Peyer's patch (tissue), 4 donors: ENCODE measurements around the gene TMPRSS13. TPM values are rescaled to one million over a fixed set of nuclear protein-coding genes. Genes with fewer than 3 reads are reported as not detected.
A peak's percentile ranks its signal among the peaks of the same experiment; 100 is the strongest.

ENCODE experiments used
- DNase-seq, 3 donors: peaks; one replicate each; pipeline ENCODE4 v3.0.0-alpha.2; 2017 to 2019
- H3K27ac ChIP-seq, 4 donors: fragments of 200-600 bp; sonication (generic); one replicate each; pipeline ENCODE4 v1.5.1; 2016 to 2019
- H3K27me3 ChIP-seq, 2 donors: fragments of 200-600 bp; sonication (generic); one replicate each; pipeline ENCODE4 v1.5.1; 2019
- H3K36me3 ChIP-seq, 3 donors: fragments of 200-600 bp; sonication (generic); one replicate each; pipeline ENCODE4 v1.5.1; 2016 to 2019
- H3K4me1 ChIP-seq, 4 donors: fragments of 200-600 bp; sonication (generic); one replicate each; pipeline ENCODE4 v1.5.1; 2016 to 2019
- H3K4me3 ChIP-seq, 4 donors: fragments of 200-600 bp; sonication (generic); 1 replicate in 3 of 4; 2 replicates in 1 of 4; pipeline ENCODE4 v1.5.1; 2016 to 2019; ENCODE audit warnings: mild to moderate bottlenecking in 1 of 4
- H3K9me3 ChIP-seq, 4 donors: fragments of 200-600 bp; sonication (generic); one replicate each; pipeline ENCODE4 v1.5.1; 2016 to 2019; ENCODE audit warnings: mild to moderate bottlenecking in 1 of 4
- POLR2A ChIP-seq, 2 donors: fragments of 450-650 bp; IDR thresholded peaks; one replicate each; pipeline ENCODE4 v1.5.1; 2017; ENCODE audit warnings: antibody characterized with exemption in 2 of 2, mild to moderate bottlenecking in 2 of 2, moderate library complexity in 2 of 2
- total RNA-seq, 4 donors: library from RNA; depleted of rRNA; stranded (reverse); fragments of >200 nt; gene quantifications; one replicate each; pipeline ENCODE4 v1.1.0, GENCODE V29; 2016
- TF ChIP-seq, protein P1 (sequence below), 6 experiments: fragments of 450-650 bp in 4 of 6; fragments of 200-600 bp in 2 of 6; sonication (generic) in 1 of 6; IDR thresholded peaks; one replicate each; pipeline ENCODE4 v1.5.1; 2017 to 2019; ENCODE audit warnings: antibody characterized with exemption in 6 of 6, mild to moderate bottlenecking in 3 of 6, moderate library complexity in 1 of 6

The TMPRSS13 gene
- total RNA-seq, 4 donors from 2014 or later = not detected

- peak in 2 of 3 donors; percentile 18 to 43 for DNase-seq
- no peaks in the 10 kb centered on the region for H3K27me3 ChIP-seq
- H3K4me3 ChIP-seq = no peak overlapping the region
- H3K27ac ChIP-seq = no peak overlapping the region
- H3K4me1 ChIP-seq = no peaks in the 10 kb centered on the region
- TF ChIP-seq POLR2A (IDR thresholded peaks at IDR 0.05) = no peak
- TF ChIP-seq, protein P1, sequence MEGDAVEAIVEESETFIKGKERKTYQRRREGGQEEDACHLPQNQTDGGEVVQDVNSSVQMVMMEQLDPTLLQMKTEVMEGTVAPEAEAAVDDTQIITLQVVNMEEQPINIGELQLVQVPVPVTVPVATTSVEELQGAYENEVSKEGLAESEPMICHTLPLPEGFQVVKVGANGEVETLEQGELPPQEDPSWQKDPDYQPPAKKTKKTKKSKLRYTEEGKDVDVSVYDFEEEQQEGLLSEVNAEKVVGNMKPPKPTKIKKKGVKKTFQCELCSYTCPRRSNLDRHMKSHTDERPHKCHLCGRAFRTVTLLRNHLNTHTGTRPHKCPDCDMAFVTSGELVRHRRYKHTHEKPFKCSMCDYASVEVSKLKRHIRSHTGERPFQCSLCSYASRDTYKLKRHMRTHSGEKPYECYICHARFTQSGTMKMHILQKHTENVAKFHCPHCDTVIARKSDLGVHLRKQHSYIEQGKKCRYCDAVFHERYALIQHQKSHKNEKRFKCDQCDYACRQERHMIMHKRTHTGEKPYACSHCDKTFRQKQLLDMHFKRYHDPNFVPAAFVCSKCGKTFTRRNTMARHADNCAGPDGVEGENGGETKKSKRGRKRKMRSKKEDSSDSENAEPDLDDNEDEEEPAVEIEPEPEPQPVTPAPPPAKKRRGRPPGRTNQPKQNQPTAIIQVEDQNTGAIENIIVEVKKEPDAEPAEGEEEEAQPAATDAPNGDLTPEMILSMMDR (IDR thresholded peaks at IDR 0.05) = no peak
- no peaks in the 10 kb centered on the region for H3K9me3 ChIP-seq
- no peaks in the 10 kb centered on the region for H3K36me3 ChIP-seq
Observed at GRCh38 chr11:117901601-117902000, 27.6 kb downstream of the TMPRSS13 start.

DNA sequence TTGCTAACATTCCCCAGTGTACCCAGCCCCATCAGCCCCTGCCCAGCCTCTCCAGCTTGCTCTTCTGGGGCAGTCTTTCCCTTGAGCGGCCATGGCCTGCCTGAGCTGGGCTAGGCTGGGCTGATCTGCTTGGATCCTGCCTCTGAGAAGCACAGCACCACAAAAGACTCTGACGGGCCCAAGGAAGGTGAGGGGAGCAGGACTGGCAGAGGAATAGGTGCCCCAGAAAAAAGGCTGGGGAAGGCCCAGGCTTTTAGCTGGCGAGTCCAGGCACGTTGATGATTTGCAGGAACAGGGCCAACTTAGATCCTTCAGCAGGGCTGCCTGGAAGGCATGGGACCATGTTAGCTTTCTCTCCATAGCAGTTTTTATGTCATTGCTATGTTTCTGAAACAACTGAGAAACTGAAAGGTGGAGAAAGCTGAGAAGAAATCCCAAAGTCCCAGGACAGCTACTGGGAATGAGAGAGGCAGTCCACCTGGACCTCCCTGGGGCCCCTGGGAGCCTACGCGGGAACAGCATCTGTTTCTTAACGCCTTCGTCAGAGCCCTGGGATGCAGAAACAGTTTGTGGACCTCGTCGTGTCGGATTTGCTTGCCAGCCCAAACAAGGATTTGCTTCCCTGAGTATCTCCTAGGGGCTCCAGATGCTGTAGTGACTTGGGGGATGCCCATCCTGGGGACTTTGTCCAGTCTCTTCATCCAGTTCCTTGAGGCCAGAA lies 28.3 kb downstream of the TMPRSS13 start:
- H3K27me3 ChIP-seq = no peaks in the 10 kb centered on the region
- H3K36me3 ChIP-seq = no peaks in the 10 kb centered on the region
- peak in 1 of 3 donors; percentile 26 for DNase-seq
- no peaks in the 10 kb centered on the region for H3K9me3 ChIP-seq
- H3K4me3 ChIP-seq = no peak overlapping the region
- TF ChIP-seq, protein P1 (IDR thresholded peaks at IDR 0.05) = no peak
- no peak for TF ChIP-seq POLR2A (IDR thresholded peaks at IDR 0.05)
- H3K27ac ChIP-seq = no peak overlapping the region
- no peaks in the 10 kb centered on the region for H3K4me1 ChIP-seq

GRCh38 chr11:117900121-117900648 lies 29.0 kb downstream of the TMPRSS13 start:
- no peak for TF ChIP-seq POLR2A (IDR thresholded peaks at IDR 0.05)
- TF ChIP-seq, protein P1 (IDR thresholded peaks at IDR 0.05) = no peak
- no peak overlapping the region for H3K4me3 ChIP-seq
- no peak overlapping the region for H3K27ac ChIP-seq
- no peaks in the 10 kb centered on the region for H3K27me3 ChIP-seq
- DNase-seq = peak in 2 of 3 donors; percentile 55 to 56
- H3K4me1 ChIP-seq = no peaks in the 10 kb centered on the region
- no peaks in the 10 kb centered on the region for H3K9me3 ChIP-seq
- no peaks in the 10 kb centered on the region for H3K36me3 ChIP-seq

GRCh38 chr11:117898059-117898458 lies 31.1 kb downstream of the TMPRSS13 start:
- H3K27me3 ChIP-seq = no peaks in the 10 kb centered on the region
- no peaks in the 10 kb centered on the region for H3K36me3 ChIP-seq
- no peak overlapping the region for H3K4me3 ChIP-seq
- peak in 1 of 3 donors; percentile 27 for DNase-seq
- no peaks in the 10 kb centered on the region for H3K4me1 ChIP-seq
- no peaks in the 10 kb centered on the region for H3K9me3 ChIP-seq
- no peak for TF ChIP-seq POLR2A (IDR thresholded peaks at IDR 0.05)
- TF ChIP-seq, protein P1 (IDR thresholded peaks at IDR 0.05) = no peak
- no peak overlapping the region for H3K27ac ChIP-seq

DNA sequence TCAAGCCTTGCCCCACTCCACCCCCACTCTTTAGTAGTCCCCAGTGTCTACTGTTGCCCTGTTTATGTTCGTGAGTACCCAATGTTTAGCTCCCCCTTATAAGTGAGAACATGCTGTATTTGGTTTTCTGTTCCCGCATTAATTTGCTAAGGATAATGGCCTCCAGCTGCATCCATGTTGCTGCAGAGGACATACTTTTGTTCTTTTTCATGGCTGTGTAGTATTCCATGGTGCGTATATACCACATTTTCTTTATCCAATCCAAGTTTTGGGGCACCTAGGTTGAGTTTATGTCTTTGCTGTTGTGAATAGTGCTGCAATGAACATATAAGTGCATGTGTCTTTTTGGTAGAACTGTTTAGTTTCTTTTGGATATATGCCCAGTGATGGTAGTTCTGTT lies 36.6 kb downstream of the TMPRSS13 start:
- no peak for DNase-seq
- Histone ChIP-seq H3K4me1 (no peaks in the 10 kb centered on the region), H3K9me3 (no peaks in the 10 kb centered on the region), H3K27ac (no peak overlapping the region), H3K4me3 (no peak overlapping the region), H3K27me3 (no peaks in the 10 kb centered on the region), H3K36me3 (no peaks in the 10 kb centered on the region)
- TF ChIP-seq, protein P1 (IDR thresholded peaks at IDR 0.05) = no peak
- TF ChIP-seq POLR2A (IDR thresholded peaks at IDR 0.05) = no peak
